Kidney tubule cell (primary cell): Measurements from ENCODE around the gene AKR7A2.
"Not testable (repeated sequence)": the region's sequence is repeated elsewhere in the genome, so short reads cannot be mapped to it uniquely, and the experiment has no call there.

Source experiments
- DNase-seq: peaks from one replicate; pipeline ENCODE4 v3.0.0-alpha.2; 2018; ENCODE audit warnings: low spot score

The AKR7A2 gene

DNA sequence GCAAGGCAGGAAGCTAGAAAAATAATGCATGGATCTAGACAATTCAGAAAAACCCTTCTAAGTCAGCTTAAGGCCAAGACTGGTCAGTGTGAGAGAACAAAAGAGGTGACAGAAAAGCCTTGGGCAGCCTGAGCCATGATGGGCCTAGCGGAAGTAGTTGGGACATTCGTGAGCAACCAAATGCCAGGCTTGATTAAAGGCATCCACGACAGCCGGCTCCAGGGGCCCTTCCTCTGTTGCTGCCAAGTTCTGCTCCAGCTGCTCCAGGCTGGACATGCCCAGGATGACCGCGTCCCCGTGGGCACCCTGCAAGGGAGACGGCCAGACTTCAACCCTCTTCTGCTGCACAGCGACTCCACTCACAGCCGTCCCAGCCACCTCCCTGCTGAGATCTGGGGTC, 7.9 kb downstream of the AKR7A2 start:
- DNase-seq = not testable (repeated sequence)

DNA sequence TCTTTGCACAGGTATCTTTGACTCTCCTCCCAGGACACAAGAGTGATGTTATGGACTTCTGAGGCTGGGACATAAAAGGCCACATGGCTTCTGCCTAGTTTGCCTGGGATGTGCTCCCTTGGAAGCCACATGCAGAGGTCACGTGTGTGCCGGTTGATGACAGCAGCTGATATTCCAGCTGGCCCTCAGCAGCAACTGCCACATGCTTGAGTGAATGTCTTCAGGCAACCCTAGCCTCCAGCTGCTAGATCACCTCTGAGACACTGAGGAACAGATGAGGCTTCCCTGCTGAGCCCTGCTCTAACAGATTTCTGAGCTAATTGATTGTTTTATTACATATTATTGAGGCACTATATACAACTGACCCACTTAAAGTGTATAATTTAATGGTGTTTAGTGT, 11.7 kb downstream of the AKR7A2 start:
- DNase-seq = no peak

DNA sequence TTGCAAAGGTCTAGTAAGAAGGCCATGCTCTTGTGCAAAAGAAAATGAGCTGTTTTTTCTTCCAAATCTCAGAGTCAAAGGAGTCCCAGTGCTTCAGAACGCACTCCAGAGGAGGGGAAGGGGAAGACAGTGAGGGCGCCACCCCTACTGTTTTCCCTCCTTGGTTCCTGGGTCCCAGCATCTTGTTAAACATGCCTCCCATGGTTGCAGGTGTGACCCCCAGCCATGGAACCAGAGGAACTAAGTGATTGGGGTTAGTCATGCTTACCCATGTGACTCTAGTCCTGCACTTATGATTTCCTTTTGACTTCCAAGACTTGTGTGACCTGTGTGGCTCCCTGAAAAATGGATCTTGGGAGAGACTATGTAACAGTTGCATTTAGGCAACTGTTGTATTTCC, 17.3 kb downstream of the AKR7A2 start:
- DNase-seq = no peak

DNA sequence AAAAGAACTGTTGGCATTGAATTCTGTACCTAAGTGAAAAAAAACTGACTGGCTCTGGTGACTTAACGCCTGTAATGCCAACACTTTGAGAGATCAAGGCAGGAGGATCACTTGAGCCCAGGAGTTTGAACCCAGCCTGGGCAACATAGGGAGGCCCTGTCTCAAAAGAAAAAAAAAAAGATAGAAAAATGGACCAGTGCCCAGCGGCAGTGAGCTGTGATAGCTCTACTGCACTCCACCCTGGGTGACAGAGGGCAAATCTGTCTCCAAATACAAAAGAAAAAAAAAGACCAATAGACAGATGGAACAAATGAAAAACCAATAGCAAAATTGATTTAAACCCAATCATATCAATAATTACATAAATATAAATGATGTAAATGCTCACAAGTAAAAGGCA, 22.7 kb downstream of the AKR7A2 start:
- DNase-seq = no peak

DNA sequence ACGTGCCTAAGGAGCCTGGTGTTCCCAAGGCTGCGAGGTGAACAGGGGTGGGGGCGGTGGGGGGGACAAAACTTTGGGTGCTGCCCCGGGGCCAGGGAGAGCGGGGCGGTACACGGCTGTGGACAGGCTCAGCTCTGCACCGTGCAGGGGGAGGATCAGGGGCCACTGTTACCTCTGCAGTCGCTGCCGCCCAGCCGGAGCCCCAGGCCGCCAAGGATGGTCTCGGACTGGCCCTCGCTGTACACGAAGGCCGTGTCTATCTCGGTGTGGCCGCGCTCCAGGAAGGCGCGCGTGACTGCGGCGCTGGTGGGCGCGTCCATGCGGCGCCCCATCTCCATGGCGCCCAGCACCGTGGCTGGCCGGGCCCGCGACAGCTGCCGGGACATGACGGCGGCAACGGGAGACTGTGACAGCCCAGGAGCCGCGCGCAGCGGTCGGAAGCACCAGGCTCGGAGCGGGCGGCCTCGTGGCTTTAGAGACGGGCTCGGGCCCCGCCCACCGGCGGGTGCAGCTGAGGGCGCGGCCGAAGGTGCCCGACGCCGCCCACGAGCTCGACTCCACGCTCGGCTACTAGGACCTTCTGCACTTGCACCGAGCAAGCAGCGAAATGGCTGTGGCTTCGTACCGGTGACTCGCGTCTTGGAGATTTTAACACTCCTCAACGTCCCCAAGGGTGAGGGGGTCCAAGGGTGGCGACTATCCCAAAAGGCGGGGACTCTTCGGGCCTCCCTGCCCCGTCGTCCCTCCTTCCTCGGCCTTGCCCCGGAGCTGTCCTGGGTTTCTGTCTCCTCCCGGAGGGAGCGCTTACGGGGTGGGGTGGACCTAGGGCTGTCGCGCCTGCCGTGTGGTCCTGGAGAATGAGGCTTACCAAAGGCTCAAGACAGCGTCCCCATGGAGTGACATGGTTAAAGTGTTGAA, 23.4 kb downstream of the AKR7A2 start, which contains the start of gene AKR7A3:
Gene AKR7A3 (minus strand): TSS at position 447 of the 918 bp plus-strand sequence. CDS start 61 bp downstream, at position 386.
- DNase-seq = peak; percentile 49

DNA sequence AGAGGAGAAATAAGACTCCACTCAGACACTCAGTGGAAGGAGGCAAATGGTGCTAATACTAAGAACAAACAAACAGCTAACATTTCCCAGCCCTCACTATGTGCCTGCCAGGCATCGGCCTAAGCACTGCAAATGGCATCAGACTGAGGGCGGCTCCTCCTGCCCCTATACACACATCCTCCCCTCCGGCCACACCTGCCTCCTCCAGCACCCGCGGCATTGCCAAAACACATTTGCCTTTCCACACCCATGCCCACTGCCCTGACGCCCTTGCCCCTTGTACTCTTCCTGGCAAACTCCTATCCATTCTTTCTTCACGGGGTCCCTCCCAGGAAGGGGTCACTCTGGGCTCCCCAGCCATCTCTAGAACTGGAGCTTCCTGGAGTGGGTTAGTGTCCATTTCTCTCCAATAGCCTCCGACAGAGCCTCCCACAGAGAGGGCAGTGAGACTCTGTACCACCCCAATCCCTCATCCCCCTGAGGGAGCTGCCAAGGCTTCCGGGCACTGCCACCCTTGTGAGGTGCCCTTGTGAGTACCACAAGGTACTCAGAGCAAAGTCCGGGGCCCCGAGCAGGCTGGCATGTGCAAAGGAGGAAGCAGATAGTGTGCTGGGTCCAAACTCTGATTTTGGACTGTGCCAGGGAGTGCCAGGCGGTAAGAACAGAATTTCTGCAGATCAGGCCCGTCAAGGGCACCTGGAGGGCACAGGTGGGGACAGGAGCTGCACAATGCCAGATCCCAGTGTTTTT, 24.3 kb downstream of the AKR7A2 start:
- no peak for DNase-seq

DNA sequence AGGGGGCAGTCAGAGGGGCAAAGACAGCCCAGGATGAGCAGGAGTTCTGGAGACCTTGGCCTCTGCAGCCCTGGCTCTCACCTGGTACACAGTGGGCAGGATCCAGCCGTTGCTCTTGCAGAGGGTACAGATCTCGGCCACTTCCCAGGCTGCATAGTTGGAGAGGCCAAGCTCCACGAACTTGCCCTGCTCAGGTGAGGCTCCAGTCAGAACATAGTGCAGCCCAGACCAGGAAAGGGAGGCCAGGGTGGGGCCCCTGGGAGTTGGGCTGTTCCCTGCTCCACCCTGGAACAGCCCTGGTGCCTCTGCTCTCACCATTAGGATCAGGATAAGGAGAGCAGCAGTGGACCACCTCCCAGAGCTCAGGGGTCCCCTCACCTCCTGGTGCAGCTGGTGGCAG, 26.1 kb downstream of the AKR7A2 start:
- not testable (repeated sequence) for DNase-seq

DNA sequence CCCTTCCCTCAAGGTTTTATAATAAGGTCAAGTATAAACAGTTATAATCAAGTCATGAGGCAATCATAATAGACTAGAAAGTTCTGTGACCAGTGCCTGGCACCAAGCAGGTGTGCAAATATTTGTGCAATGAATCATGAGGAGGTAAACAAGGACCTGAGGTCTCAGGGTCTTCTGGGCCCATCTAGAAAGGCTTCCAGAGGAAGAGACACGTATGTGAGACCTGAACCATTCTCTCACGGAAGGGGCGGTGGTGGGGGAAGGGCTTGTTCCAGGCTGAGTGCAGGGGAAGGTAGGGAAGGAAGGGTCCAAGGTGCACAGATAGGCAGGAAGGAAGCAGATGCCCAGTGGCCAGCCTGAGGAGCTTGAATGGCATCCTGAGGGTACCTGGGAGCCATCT, 26.6 kb downstream of the AKR7A2 start:
- DNase-seq = not testable (repeated sequence)

DNA sequence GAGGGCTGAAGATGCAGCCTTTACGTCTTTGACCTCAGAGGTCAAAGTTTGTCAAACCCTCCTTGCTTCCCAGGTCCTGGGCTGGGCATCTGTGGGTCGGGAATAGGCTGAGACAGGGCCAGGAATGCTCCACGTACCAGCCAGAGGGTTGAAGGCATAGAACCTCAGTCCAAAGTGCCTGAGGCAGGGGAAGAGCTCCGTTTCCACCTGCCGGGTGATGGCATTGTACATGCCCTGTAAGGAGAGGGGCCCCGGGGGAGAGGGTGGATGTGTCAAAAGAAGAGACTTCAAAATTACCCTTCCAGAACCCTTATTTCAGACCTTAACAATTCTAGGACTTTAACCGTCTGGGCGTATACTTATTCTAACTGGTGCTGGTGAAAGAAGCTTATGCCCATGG, 27.1 kb downstream of the AKR7A2 start:
- no peak for DNase-seq

DNA sequence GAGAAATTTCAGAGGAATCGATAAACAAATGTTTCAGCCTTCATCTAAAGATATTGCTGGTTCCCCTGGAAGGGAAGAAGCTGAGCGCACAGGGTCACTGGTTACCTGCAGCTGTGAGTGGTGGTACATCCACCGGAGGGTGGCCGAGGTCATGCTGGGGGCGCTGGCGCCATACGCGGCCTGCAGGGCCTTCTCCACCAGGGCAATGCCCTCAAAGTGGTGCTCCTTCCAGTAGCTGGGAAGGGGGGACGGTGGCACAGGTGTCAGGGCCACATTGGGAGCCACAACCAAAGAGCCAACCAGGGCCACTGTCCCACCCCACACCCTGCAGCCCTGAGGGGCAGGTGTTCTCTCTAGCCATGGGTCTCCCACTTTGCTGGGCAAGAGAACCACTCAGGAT, 28.1 kb downstream of the AKR7A2 start:
- no peak for DNase-seq

DNA sequence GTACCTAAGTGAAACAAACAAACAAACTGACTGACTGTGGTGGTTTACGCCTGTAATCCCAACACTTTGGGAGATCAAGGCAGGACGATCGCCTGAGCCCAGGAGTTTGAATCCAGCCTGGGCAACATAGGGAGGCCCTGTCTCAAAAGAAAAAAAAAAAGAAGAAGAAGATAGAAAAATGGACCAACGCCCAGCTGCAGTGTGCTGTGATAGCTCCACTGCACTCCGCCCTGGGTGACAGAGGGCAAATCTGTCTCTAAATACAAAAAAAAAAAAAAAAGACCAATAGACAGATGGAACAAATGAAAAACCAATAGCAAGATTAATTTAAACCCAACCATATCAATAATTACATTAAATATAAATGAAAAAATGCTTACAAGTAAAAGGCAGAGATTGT, 37.3 kb downstream of the AKR7A2 start:
- no peak for DNase-seq

DNA sequence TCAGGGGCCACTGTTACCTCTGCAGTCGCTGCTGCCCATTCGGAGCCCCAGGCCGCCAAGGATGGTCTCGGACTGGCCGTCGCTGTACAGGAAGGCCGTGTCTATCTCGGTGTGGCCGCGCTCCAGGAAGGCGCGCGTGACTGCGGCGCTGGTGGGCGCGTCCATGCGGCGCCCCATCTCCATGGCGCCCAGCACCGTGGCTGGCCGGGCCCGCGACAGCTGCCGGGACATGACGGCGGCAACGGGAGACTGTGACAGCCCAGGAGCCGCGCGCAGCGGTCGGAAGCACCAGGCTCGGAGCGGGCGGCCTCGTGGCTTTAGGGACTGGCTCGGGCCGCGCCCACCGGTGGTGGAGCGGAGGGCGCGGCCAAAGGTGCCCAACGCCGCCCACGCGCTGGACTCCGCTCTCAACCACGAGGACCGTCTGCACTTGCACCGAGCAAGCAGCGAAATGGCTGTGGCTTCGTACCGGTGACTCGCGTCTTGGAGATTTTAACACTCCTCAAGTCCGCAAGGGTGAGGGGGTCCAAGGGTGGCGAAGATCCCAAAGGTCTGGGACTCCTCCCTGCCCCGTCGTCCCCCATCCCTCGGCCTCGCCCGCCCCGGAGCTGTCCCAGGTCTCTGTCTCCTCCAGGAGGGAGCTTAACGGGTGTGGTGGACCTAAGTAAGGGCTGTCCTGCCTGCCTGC, 38.0 kb downstream of the AKR7A2 start:
- DNase-seq = not testable (repeated sequence)

DNA sequence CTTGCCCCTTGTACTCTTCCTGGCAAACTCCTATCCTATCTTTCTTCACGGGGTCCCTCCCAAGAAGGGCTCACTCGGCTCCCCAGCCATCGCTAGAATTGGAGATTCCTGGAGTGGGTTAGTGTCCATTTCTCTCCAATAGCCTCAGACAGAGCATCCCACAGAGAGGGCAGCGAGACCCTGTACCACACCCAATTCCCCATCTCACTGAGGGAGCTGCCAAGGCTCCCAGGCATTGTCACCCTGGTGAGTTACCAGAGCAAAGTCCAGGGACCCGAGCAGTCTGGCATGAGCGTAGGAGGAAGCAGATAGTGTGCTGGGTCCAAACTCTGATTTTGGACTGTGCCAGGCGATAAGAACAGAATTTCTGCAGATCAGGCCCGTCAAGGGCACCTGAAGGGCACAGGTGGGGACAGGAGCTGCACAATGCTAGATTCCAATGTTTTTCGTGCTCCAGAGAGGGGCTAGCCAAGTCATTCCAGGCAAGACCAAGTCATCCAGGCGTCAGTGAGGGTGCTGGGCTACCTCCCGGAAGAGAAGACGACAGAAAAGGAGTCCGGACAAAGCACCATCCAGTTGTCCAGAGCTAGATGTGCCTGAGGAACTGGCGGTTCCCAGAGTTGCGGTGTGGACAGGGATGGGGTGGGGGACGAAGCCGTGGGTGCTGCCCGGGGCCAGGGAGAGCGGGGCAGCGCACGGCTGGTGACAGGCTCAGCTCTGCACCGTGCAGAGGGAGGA, 38.7 kb downstream of the AKR7A2 start:
- DNase-seq = no peak

DNA sequence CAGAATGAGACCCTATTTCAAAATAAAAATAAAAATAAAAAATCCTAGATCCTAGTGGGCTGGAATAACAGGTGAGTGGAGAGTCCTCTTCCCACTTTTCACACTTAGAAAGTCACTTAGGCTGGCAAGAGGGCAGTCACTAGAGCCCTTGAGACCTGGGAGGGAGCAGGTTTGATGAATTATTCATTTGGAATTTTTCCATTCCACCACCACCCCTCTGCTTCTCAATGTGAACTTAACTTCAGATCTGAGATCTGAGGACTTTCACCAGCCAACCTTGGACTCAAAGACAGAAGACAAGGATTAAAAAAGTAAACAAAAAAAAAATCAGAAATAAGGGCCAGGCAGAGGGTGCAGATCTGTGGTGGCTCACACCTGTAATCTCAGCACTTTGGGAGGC, 39.9 kb downstream of the AKR7A2 start:
- DNase-seq = no peak

DNA sequence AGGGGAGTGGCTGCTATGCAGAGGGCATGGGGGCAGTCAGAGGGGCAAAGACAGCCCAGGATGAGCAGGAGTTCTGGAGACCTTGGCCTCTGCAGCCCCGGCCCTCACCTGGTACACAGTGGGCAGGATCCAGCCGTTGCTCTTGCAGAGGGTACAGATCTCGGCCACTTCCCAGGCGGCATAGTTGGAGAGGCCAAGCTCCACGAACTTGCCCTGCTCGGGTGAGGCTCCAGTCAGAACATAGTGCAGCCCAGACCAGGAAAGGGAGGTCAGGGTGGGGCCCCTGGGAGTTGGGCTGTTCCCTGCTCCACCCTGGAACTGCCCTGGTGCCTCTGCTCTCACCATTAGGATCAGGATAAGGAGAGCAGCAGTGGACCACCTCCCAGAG, 41.6 kb downstream of the AKR7A2 start:
- DNase-seq = not testable (repeated sequence)

DNA sequence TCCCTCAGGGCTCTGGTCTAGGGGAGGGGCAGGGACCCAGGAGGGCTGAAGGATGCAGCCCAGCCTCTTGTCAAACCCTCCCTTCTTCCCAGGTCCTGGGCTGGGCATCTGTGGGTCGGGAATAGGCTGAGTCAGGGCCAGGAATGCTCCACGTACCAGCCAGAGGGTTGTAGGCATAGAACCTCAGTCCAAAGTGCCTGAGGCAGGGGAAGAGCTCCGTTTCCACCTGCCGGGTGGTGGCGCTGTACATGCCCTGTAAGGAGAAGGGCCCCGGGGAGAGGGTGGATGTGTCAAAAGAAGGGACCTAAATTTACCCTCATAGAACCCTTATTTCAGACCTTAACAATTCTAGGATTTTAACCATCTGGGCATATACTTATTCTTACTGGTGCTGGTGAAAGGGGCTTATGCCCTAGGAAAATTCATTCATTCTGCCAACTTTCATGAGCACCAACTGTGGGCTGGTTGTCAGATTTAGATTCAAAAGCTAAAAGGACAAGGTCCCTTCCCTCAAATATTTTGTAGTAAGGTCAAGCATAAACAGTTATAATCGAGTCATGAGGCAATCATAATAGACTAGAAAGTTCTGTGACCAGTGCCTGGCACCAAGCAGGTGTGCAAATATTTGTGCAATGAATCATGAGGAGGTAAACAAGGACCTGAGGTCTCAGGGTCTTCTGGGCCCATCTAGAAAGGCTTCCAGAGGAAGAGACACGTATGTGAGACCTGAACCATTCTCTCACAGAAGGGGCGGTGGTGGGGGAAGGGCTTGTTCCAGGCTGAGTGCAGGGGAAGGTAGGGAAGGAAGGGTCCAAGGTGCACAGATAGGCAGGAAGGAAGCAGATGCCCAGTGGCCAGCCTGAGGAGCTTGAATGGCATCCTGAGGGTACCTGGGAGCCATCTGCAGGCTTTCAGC, 42.3 kb downstream of the AKR7A2 start:
- not testable (repeated sequence) for DNase-seq

DNA sequence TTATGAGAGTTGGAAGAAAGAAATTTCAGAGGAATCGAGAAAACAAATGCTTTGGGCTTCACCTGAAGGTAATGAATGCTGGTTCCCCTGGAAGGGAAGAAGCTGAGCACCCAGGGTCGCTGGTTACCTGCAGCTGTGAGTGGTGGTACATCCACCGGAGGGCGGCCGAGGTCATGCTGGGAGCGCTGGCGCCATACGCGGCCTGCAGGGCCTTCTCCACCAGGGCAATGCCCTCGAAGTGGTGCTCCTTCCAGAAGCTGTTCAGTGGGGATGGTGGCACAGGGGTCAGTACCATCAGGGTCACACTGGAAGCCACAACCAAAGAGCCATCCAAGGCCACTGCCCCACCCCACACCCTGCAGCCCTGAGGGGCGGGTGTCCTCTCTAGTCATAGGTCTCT, 43.5 kb downstream of the AKR7A2 start:
- DNase-seq = no peak

DNA sequence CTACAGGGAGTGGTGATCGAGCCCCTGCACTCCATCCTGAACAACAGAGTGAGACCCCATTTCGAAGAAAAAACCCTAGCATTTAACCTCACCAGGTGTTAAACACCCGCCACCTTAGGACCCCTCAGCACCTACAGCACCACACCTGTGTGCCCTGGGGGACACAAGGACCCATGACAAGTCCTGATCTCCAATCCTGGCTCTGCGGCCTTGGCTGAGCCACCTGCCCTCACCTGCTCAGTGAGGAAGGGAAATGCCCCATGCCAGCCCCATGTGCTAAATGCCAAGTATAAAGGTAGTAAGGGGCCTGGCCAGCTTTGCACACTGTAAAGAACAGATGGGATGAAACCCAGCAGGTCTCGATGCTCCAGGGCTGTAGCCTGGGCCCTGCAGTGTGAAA, 49.2 kb downstream of the AKR7A2 start:
- no peak for DNase-seq

DNA sequence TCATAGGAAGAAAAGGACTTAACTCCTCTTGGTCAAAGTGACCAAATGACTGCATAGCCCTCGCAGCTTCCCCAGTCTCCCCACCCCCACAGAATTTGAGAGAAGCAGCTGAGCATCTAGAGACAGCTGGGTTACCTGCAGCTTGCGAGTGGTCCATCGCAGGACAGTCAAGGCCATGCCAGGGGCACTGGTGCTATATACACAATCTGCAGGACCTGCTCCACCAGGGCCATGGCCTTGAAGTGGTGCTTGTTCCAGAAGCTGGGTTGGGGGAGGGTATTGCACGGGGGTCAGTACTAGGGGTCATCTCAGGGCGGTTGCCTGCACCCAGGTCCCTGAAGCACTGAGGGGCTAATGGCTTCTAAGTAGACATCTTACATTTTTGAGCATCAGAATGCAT, 49.9 kb downstream of the AKR7A2 start:
- DNase-seq = no peak

DNA sequence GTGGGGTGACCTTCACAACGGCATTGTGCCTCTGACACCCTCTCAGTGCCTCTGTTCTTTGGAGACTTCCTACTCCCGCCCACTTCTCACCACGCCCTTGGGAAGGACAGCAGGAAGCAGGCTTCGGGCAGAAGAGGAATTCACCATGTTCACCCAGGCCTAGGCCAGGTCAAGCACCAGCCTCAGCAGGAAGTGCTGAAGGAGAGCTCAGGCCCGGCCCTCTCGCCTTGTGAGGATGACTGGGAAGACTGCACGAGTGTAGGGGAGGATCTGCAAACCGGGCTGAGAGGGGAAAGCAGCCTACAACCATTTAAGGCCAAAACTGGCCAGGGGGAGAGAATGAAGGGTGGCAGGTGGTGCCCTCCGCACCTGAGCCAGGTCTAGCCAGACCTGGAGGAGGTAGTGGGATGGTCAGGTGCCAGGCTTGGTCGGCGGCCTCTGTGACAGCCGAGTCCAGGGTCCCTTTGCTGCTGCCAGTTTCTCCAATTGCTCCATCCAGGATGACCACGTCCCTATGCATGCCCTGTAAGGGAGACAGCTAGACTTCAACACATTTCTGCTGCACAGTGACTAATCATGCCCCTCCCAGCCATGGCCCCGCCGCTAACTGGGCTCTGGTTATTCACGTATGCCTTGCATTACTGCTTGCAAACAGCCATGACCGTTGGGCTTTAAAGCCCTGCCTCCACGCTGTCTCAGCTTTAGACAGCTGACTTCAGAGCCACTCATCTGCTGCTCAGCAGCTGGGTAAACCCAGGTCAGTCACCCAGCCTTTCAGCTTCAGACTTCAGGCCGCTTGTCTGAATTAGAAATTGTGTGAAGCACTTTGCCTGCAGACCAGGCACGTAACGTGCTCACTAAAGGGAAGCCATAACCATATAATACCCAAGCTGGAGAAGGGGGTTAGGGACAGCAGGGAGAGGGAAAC, 51.5 kb downstream of the AKR7A2 start:
- peak; percentile 50 for DNase-seq
